ENCODE data around the gene RNF217.

DNA sequence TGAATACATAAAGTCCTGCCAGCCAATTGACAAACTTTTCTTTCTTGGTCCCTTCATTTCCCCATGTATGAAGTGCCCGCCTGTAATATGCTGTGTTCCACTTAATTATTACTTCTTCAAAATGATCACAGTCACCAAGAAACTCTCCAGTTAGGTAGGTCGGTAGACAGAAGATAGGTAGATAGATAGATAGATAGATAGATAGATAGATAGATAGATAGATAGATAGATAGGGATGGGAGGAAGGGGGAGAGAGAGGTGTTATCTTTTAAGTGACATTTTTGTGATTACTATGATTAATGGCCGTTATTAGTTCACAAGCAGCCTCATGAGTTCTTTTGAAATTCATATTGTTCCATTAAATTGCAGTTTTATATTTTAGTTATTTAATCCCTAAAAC is 111.9 kb downstream of the RNF217 start:
- TF ChIP-seq CTCF (IDR thresholded peaks at IDR 0.05; ENCODE audit: control extremely low read depth in 1 of 3, insufficient read depth in 1 of 3, low read depth in 1 of 3, low read length in 3 of 3) (no peak), ZNF274 (IDR thresholded peaks at IDR 0.05; ENCODE audit: borderline replicate concordance, extremely low read depth, low read length) (no peak), EP300 (IDR thresholded peaks at IDR 0.05; ENCODE audit: borderline replicate concordance in 1 of 2, low read depth in 2 of 2, low read length in 2 of 2) (no peak), POLR2A (IDR thresholded peaks at IDR 0.05; ENCODE audit: control extremely low read depth in 1 of 2, low read depth in 2 of 2, low read length in 2 of 2) (no peak), EZH2 (IDR thresholded peaks at IDR 0.05; ENCODE audit: low read depth, low read length, severe bottlenecking) (no peak), POLR2AphosphoS5 (IDR thresholded peaks at IDR 0.05; ENCODE audit: low read depth, low read length) (no peak), SIN3A (conservative IDR thresholded peaks at IDR 0.05 in 1 of 2, IDR thresholded peaks at IDR 0.05 in 1 of 2; ENCODE audit: low read depth in 1 of 2, low read length in 2 of 2) (no peak)

Data from H1 (cell line).